ENCODE results near the gene MYO1D. TPM values are rescaled to one million over a fixed set of nuclear protein-coding genes. Genes with fewer than 3 reads are reported as not detected.

MYO1D gene
- total and polyA plus RNA-seq, 2 donors (not counting 3 experiments of a cell fraction or from before 2014, with no cell fraction given): 37.8 to 85.5 TPM

DNA sequence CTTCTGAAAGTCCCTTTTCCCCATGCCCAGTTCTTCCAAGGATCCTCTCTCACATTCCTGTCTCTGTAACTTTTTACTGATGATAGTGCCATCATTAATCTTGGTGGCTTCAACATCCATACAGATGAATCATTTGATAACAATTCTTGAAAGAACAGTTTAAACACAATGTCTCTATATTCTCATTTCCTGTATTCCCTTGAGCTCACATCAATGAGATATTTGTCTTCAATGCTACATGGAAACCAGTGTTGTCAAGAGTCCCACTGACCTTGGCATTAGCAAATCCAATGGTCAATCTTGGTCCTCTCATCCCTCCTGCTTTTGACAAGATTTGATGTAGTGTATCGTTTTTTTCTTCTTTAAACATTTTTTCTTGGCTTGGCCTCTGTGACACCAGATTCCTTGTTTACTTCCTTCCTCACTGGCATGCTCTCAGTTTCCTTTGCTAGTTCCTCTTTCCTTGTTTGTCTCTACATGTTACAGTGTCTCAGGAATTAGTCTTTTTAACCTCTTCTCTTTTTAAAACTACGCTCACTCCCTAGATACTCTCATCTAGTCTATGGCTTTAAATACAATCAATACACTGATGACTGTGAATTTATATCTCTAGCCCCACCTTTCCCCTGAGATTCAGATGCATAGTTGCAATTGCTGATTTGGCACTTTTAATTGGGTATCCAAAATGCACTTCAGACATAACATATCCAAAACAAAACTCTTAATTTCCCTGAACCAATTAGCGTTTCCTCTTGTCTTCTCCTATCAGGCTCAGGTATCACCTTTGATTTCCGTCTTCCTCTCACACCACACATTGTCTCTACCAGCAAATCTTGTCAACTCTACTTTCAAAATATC is 134.0 kb downstream of the MYO1D start:
- no peak overlapping the region for H2AFZ ChIP-seq (ENCODE audit: low read depth, low read length)
- peak; percentile 74 for FAIRE-seq
- ChIA-PET CTCF (interaction anchor here (1.0 kb wide), 1 partner anchor 11 kb away, joined by 3 read pairs; no protein-coding TSS in a partner anchor), POLR2A (no interaction called here)
- H3K79me2 ChIP-seq (ENCODE audit: control insufficient read depth, insufficient read depth, low read length): no peaks in the 10 kb centered on the region
- H3K4me2 ChIP-seq (ENCODE audit: insufficient read depth, low read length): peak overlapping the region; percentile 69
- intact Hi-C loops (cut with micrococcal nuclease): no loop called here
- TF ChIP-seq JUN (IDR thresholded peaks at IDR 0.05; ENCODE audit: borderline replicate concordance, insufficient read depth, insufficient read length, low read depth): peak; percentile 18
- TF ChIP-seq, protein P1, sequence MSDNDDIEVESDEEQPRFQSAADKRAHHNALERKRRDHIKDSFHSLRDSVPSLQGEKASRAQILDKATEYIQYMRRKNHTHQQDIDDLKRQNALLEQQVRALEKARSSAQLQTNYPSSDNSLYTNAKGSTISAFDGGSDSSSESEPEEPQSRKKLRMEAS (IDR thresholded peaks at IDR 0.05; ENCODE audit: insufficient read depth, insufficient read length): no peak
- peak; percentile 22 for TF ChIP-seq GATA2 (IDR thresholded peaks at IDR 0.05; ENCODE audit: insufficient read depth, insufficient read length, low read depth, low read length)
- TF ChIP-seq FOS (IDR thresholded peaks at IDR 0.05; ENCODE audit: borderline replicate concordance, insufficient read depth, low read length): peak; percentile 46
- no peaks in the 10 kb centered on the region for H3K9me1 ChIP-seq (replicated peaks; ENCODE audit: control insufficient read depth, extremely low read depth, insufficient read depth, low read length)
- no peaks in the 10 kb centered on the region for H3K9me3 ChIP-seq (replicated peaks; ENCODE audit: control insufficient read depth, insufficient read depth, low read length)
- DNase-seq (ENCODE audit: low read depth, low spot score): peak; percentile 16
- H3K4me1 ChIP-seq (ENCODE audit: control insufficient read depth, extremely low read depth, insufficient read depth, low read length): peaks cover 30% of the 10 kb centered on the region
- no peak overlapping the region for H3K4me3 ChIP-seq (replicated peaks in 1 of 3; ENCODE audit: insufficient read depth in 1 of 3, low read depth in 1 of 3, low read length in 3 of 3)
- dilution Hi-C loops (cut with MboI; ENCODE audit: extremely low pct_ligation_motif_present, low sequenced_read_pairs): no loop called here
- H4K20me1 ChIP-seq (replicated peaks; ENCODE audit: control insufficient read depth, extremely low read depth, insufficient read depth, low read length): no peaks in the 10 kb centered on the region
- H3K9ac ChIP-seq (replicated peaks; ENCODE audit: extremely low read depth, insufficient read depth, low read length): no peak overlapping the region
- no peaks in the 10 kb centered on the region for H3K27me3 ChIP-seq (ENCODE audit: control insufficient read depth in 2 of 2, insufficient read depth in 2 of 2, low read length in 2 of 2)
- no TSS peak for BruUV-seq (replicated peaks)
- H3K27ac ChIP-seq (ENCODE audit: insufficient read depth, low read depth, low read length): peak overlapping the region; percentile 39
- H3K36me3 ChIP-seq (ENCODE audit: control insufficient read depth in 2 of 2, extremely low read depth in 1 of 2, insufficient read depth in 2 of 2, low read length in 2 of 2): peaks cover 2% of the 10 kb centered on the region in 2 experiments

DNA sequence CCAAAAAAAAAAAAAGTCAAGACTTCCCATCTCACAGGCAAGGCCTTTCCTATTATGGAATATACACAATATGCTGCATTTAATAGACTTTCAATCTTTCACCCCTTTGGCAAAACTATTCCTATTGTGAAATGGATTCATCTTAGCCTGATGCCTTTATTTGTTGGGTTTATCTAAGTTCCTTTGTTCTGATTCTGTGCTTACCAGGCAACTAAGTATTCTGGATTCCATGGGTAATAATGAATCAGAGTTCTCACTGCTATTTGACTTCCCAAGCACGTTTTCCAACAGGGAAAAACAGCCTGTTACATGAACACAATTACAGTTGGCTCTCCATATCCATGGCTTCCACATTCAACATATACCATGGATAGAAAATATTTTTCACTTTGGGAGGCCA is 135.5 kb downstream of the MYO1D start:
- dilution Hi-C loops (cut with MboI; ENCODE audit: extremely low pct_ligation_motif_present, low sequenced_read_pairs): no loop called here
- no peak for DNase-seq (ENCODE audit: low read depth, low spot score)

More for the DNA sequence above, 135.5 kb downstream of the MYO1D start:
- Histone ChIP-seq H3K27ac (ENCODE audit: insufficient read depth, low read depth, low read length) (no peak overlapping the region), H3K27me3 (ENCODE audit: control insufficient read depth in 2 of 2, insufficient read depth in 2 of 2, low read length in 2 of 2) (no peaks in the 10 kb centered on the region), H4K20me1 (replicated peaks; ENCODE audit: control insufficient read depth, extremely low read depth, insufficient read depth, low read length) (no peaks in the 10 kb centered on the region), H3K4me1 (ENCODE audit: control insufficient read depth, extremely low read depth, insufficient read depth, low read length) (peaks cover 24% of the 10 kb centered on the region), H2AFZ (ENCODE audit: low read depth, low read length) (no peak overlapping the region), H3K9me3 (replicated peaks; ENCODE audit: control insufficient read depth, insufficient read depth, low read length) (no peaks in the 10 kb centered on the region), H3K9ac (replicated peaks; ENCODE audit: extremely low read depth, insufficient read depth, low read length) (no peak overlapping the region), H3K4me3 (replicated peaks in 1 of 3; ENCODE audit: insufficient read depth in 1 of 3, low read depth in 1 of 3, low read length in 3 of 3) (no peak overlapping the region), H3K9me1 (replicated peaks; ENCODE audit: control insufficient read depth, extremely low read depth, insufficient read depth, low read length) (no peaks in the 10 kb centered on the region), H3K36me3 (ENCODE audit: control insufficient read depth in 2 of 2, extremely low read depth in 1 of 2, insufficient read depth in 2 of 2, low read length in 2 of 2) (peaks cover 2% of the 10 kb centered on the region in 2 experiments), H3K4me2 (ENCODE audit: insufficient read depth, low read length) (no peak overlapping the region), H3K79me2 (ENCODE audit: control insufficient read depth, insufficient read depth, low read length) (no peaks in the 10 kb centered on the region)
- TF ChIP-seq EZH2 (IDR thresholded peaks at IDR 0.05; ENCODE audit: borderline replicate concordance, low read depth, low read length, severe bottlenecking) (no peak), MYC (IDR thresholded peaks at IDR 0.05; ENCODE audit: low read depth, low read length) (no peak), GATA2 (IDR thresholded peaks at IDR 0.05; ENCODE audit: insufficient read depth, insufficient read length, low read depth, low read length) (no peak), POLR2A (IDR thresholded peaks at IDR 0.05; ENCODE audit: low read depth, low read length) (no peak), POLR2AphosphoS5 (IDR thresholded peaks at IDR 0.05; ENCODE audit: insufficient read depth, low read depth, low read length) (no peak)
- TF ChIP-seq, protein P2, sequence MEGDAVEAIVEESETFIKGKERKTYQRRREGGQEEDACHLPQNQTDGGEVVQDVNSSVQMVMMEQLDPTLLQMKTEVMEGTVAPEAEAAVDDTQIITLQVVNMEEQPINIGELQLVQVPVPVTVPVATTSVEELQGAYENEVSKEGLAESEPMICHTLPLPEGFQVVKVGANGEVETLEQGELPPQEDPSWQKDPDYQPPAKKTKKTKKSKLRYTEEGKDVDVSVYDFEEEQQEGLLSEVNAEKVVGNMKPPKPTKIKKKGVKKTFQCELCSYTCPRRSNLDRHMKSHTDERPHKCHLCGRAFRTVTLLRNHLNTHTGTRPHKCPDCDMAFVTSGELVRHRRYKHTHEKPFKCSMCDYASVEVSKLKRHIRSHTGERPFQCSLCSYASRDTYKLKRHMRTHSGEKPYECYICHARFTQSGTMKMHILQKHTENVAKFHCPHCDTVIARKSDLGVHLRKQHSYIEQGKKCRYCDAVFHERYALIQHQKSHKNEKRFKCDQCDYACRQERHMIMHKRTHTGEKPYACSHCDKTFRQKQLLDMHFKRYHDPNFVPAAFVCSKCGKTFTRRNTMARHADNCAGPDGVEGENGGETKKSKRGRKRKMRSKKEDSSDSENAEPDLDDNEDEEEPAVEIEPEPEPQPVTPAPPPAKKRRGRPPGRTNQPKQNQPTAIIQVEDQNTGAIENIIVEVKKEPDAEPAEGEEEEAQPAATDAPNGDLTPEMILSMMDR (IDR thresholded peaks at IDR 0.05; ENCODE audit: extremely low read depth in 1 of 2, insufficient read depth in 1 of 2, low read depth in 1 of 2, low read length in 2 of 2): no peak
- CTCF ChIA-PET: no interaction called here
- POLR2A ChIA-PET: no interaction called here
- BruUV-seq (replicated peaks): no TSS peak
- FAIRE-seq: no peak
- intact Hi-C loops (cut with micrococcal nuclease): no loop called here
